Measurements from ENCODE around the gene DTNB.

DTNB gene

GRCh38 chr2:25617948-25618646 is 55.3 kb downstream of the DTNB start:
- no peak overlapping the region for H3K9ac ChIP-seq (ENCODE audit: low read length)
- TF ChIP-seq, protein P1, sequence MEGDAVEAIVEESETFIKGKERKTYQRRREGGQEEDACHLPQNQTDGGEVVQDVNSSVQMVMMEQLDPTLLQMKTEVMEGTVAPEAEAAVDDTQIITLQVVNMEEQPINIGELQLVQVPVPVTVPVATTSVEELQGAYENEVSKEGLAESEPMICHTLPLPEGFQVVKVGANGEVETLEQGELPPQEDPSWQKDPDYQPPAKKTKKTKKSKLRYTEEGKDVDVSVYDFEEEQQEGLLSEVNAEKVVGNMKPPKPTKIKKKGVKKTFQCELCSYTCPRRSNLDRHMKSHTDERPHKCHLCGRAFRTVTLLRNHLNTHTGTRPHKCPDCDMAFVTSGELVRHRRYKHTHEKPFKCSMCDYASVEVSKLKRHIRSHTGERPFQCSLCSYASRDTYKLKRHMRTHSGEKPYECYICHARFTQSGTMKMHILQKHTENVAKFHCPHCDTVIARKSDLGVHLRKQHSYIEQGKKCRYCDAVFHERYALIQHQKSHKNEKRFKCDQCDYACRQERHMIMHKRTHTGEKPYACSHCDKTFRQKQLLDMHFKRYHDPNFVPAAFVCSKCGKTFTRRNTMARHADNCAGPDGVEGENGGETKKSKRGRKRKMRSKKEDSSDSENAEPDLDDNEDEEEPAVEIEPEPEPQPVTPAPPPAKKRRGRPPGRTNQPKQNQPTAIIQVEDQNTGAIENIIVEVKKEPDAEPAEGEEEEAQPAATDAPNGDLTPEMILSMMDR (IDR thresholded peaks at IDR 0.05; ENCODE audit: low read depth, low read length): no peak
- TF ChIP-seq EZH2phosphoT487 (IDR thresholded peaks at IDR 0.05; ENCODE audit: low read depth): no peak
- H4K20me1 ChIP-seq (ENCODE audit: insufficient read depth, low read length): no peaks in the 10 kb centered on the region
- H3K9me3 ChIP-seq (ENCODE audit: insufficient read depth, low read length): no peaks in the 10 kb centered on the region
- H3K4me3 ChIP-seq (ENCODE audit: low read length): no peak overlapping the region
- no peak overlapping the region for H3K4me2 ChIP-seq (ENCODE audit: low read length)
- H3K4me1 ChIP-seq (ENCODE audit: low read length): no peaks in the 10 kb centered on the region
- no peaks in the 10 kb centered on the region for H3K36me3 ChIP-seq (replicated peaks; ENCODE audit: low read depth, low read length)
- H3K27ac ChIP-seq (ENCODE audit: low read length): no peak overlapping the region
- H3K27me3 ChIP-seq (ENCODE audit: low read depth, low read length): no peaks in the 10 kb centered on the region
- H2AFZ ChIP-seq (ENCODE audit: low read depth, low read length): no peak overlapping the region
- H3K79me2 ChIP-seq (ENCODE audit: low read length): no peaks in the 10 kb centered on the region

DNA sequence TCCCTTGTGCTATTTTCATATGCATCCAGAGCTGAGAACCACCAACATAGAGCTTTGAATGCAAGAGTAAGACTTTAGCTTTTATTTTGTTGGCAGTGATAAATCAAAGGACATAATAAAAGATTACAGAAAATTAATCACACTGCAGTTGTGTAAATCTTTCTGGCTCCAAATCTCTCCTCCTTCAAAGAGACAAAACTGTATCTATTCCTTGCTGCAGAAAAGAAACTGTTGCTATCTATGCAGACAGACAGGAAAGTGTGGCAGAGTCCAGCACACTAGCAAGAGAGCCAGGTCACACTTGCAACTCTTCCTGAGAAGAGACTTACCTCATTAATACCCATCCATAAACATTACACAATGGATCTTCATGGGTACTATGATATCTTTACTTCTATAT is 57.5 kb downstream of the DTNB start:
- H3K4me2 ChIP-seq (ENCODE audit: low read length): no peak overlapping the region
- H3K4me3 ChIP-seq (ENCODE audit: low read length): no peak overlapping the region
- TF ChIP-seq, protein P1 (IDR thresholded peaks at IDR 0.05; ENCODE audit: low read depth, low read length): no peak
- TF ChIP-seq EZH2phosphoT487 (IDR thresholded peaks at IDR 0.05; ENCODE audit: low read depth): no peak
- no peaks in the 10 kb centered on the region for H3K27me3 ChIP-seq (ENCODE audit: low read depth, low read length)
- H3K79me2 ChIP-seq (ENCODE audit: low read length): no peaks in the 10 kb centered on the region
- H3K36me3 ChIP-seq (replicated peaks; ENCODE audit: low read depth, low read length): no peaks in the 10 kb centered on the region
- no peaks in the 10 kb centered on the region for H3K9me3 ChIP-seq (ENCODE audit: insufficient read depth, low read length)
- H3K4me1 ChIP-seq (ENCODE audit: low read length): no peaks in the 10 kb centered on the region
- no peak overlapping the region for H3K27ac ChIP-seq (ENCODE audit: low read length)
- H4K20me1 ChIP-seq (ENCODE audit: insufficient read depth, low read length): no peaks in the 10 kb centered on the region
- H2AFZ ChIP-seq (ENCODE audit: low read depth, low read length): no peak overlapping the region
- no peak overlapping the region for H3K9ac ChIP-seq (ENCODE audit: low read length)

DNA sequence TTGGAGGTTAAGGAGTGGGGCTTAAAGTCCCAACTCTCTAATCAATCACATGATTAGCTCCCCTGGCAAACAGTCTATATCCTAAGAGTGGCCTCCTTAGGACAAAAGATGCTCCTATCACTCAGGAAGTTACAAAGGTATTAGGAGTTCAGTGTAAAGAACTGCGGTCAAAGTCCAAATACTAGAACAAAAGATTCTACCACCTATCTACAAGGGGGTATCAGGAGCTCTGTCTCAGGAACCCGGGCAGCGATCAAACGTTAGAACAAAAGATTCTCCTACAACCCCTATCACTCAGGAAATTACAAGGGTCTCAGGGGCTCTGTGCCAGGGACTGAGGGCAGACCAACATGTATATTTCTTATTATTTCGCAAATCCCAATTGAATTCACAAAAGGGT is 58.0 kb downstream of the DTNB start:
- Histone ChIP-seq H3K9ac (ENCODE audit: low read length) (no peak overlapping the region), H3K36me3 (replicated peaks; ENCODE audit: low read depth, low read length) (no peaks in the 10 kb centered on the region), H3K4me1 (ENCODE audit: low read length) (no peaks in the 10 kb centered on the region), H2AFZ (ENCODE audit: low read depth, low read length) (no peak overlapping the region), H3K27me3 (ENCODE audit: low read depth, low read length) (no peaks in the 10 kb centered on the region), H3K79me2 (ENCODE audit: low read length) (no peaks in the 10 kb centered on the region), H4K20me1 (ENCODE audit: insufficient read depth, low read length) (no peaks in the 10 kb centered on the region), H3K4me2 (ENCODE audit: low read length) (no peak overlapping the region), H3K4me3 (ENCODE audit: low read length) (no peak overlapping the region), H3K9me3 (ENCODE audit: insufficient read depth, low read length) (no peaks in the 10 kb centered on the region), H3K27ac (ENCODE audit: low read length) (no peak overlapping the region)
- TF ChIP-seq EZH2phosphoT487 (IDR thresholded peaks at IDR 0.05; ENCODE audit: low read depth): no peak
- TF ChIP-seq, protein P1 (IDR thresholded peaks at IDR 0.05; ENCODE audit: low read depth, low read length): no peak

DNA sequence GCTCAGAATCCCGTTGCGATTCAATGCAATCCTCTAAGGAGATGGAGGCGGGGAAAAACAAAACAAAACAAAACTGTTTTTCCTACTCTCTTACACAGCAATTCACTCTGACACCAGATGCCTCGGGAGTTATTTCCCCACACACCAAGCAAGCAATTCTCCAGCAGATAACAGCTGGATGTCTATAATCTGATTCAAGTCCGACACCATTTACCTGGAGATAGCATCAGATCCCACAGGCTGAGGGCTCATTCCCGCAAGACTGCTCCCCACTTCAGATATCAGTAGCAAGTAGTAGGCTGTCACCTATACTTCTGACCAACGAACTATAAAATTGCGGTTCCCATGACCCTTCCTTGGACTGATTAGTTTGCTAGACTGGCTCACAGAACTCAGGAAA is 58.7 kb downstream of the DTNB start:
- Histone ChIP-seq H3K4me3 (ENCODE audit: low read length) (no peak overlapping the region), H3K9me3 (ENCODE audit: insufficient read depth, low read length) (no peaks in the 10 kb centered on the region), H3K9ac (ENCODE audit: low read length) (no peak overlapping the region), H4K20me1 (ENCODE audit: insufficient read depth, low read length) (no peaks in the 10 kb centered on the region), H3K4me1 (ENCODE audit: low read length) (peaks cover 4% of the 10 kb centered on the region), H3K36me3 (replicated peaks; ENCODE audit: low read depth, low read length) (no peaks in the 10 kb centered on the region), H3K27ac (ENCODE audit: low read length) (no peak overlapping the region), H2AFZ (ENCODE audit: low read depth, low read length) (no peak overlapping the region), H3K27me3 (ENCODE audit: low read depth, low read length) (no peaks in the 10 kb centered on the region), H3K4me2 (ENCODE audit: low read length) (no peak overlapping the region), H3K79me2 (ENCODE audit: low read length) (no peaks in the 10 kb centered on the region)
- TF ChIP-seq EZH2phosphoT487 (IDR thresholded peaks at IDR 0.05; ENCODE audit: low read depth): no peak
- TF ChIP-seq, protein P1 (IDR thresholded peaks at IDR 0.05; ENCODE audit: low read depth, low read length): no peak
